K562 (cell line): ENCODE measurements around the gene SIRT7. TPM values are rescaled to one million over a fixed set of nuclear protein-coding genes. Genes with fewer than 3 reads are reported as not detected.

Experiments used
- ATAC-seq: fragments of 200-7000 bp; cut with Tn5 transposase; 3 replicates; pipeline ENCODE4 v1.9.1; 2020; ENCODE audit warnings: moderate library complexity
- BruUV-seq: library from RNA; stranded (reverse); fragments of 400-500 nt; replicated peaks from 2 replicates; lab custom pipeline; 2021; lab: Mats Ljungman, UMichigan
- CTCF ChIA-PET: fragments of 300-600 bp; formaldehyde crosslinking; extraction: SDS; loops from one replicate; lab custom pipeline; 2021; ENCODE audit warnings: low intra/inter-chr PET ratio; lab: Yijun Ruan, JAX
- POLR2A ChIA-PET: fragments of 300-600, 350-650 bp; sonication (Branson Sonifier 250); formaldehyde crosslinking; extraction: SDS; loops from one replicate; lab custom pipeline; 2021; ENCODE audit warnings: antibody characterized with exemption, inconsistent platforms; lab: Yijun Ruan, JAX
- DNase-seq, 4 experiments: peaks; one replicate each; pipeline versions ENCODE4 v3.0.0 to v3.0.0-alpha.2; 2011 to 2018; ENCODE audit warnings: low spot score in 3 of 4, mixed read lengths in 3 of 4; ENCODE audit errors: extremely low read depth in 1 of 4
- FAIRE-seq: peaks from 2 replicates; lab custom pipeline; 2011; peaks lifted over from hg19 to GRCh38; lab: Jason Lieb, UNC
- H2AFZ ChIP-seq: 2 replicates; pipeline ENCODE4 v1.6.0; 2011; ENCODE audit warnings: low read depth, low read length, control low read depth, inconsistent platforms
- H3K27ac ChIP-seq: fragments of 200-600 bp; 3 replicates; pipeline ENCODE4 v1.8.0; 2011; ENCODE audit warnings: low read depth, mild to moderate bottlenecking, control low read depth, inconsistent platforms, low read length, moderate library complexity, mixed read lengths; ENCODE audit errors: extremely low read depth
- H3K27me3 ChIP-seq, 2 experiments: fragments of 300-600 bp in 1 of 2; 2 replicates in 1 of 2; 3 replicates in 1 of 2; pipeline versions ENCODE4 v1.6.0 to v1.8.0; 2011; ENCODE audit warnings: inconsistent platforms in 2 of 2, low read length in 2 of 2, mild to moderate bottlenecking in 1 of 2, mixed read lengths in 1 of 2, moderate library complexity in 1 of 2; ENCODE audit not compliant: control insufficient read depth in 2 of 2, insufficient read depth in 2 of 2
- H3K36me3 ChIP-seq: fragments of 300-600 bp; 3 replicates; pipeline ENCODE4 v1.8.0; 2011; ENCODE audit warnings: mild to moderate bottlenecking, low read length, inconsistent platforms; ENCODE audit not compliant: control insufficient read depth, insufficient read depth
- H3K4me1 ChIP-seq, 2 experiments: fragments of 200-600 bp in 1 of 2; replicated peaks in 1 of 2; 2 replicates in 1 of 2; 3 replicates in 1 of 2; pipeline versions ENCODE4 v1.5.1 to v1.8.0; 2011; ENCODE audit warnings: inconsistent platforms in 2 of 2, low read length in 2 of 2, mild to moderate bottlenecking in 1 of 2, mixed read lengths in 1 of 2, moderate library complexity in 1 of 2; ENCODE audit not compliant: control insufficient read depth in 2 of 2, insufficient read depth in 2 of 2
- H3K4me2 ChIP-seq: 2 replicates; pipeline ENCODE4 v1.6.1; 2011; ENCODE audit warnings: low read length, control low read depth, inconsistent platforms, mixed read lengths; ENCODE audit not compliant: insufficient read depth
- H3K4me3 ChIP-seq: fragments of 200-600 bp; sonication (generic), shearing (Covaris generic); 2 replicates; pipeline ENCODE4 v1.5.1; 2016; ENCODE audit warnings: control low read depth, inconsistent platforms
- H3K79me2 ChIP-seq: fragments of 200-600 bp; 3 replicates; pipeline ENCODE4 v1.8.0; 2011; ENCODE audit warnings: low read length, inconsistent platforms; ENCODE audit not compliant: control insufficient read depth, insufficient read depth
- H3K9ac ChIP-seq, 2 experiments: 2 replicates each; pipeline versions ENCODE4 v1.6.0 to v1.6.1; 2011; ENCODE audit warnings: low read depth in 2 of 2, low read length in 2 of 2, control low read depth in 1 of 2, inconsistent platforms in 1 of 2, mild to moderate bottlenecking in 1 of 2, mixed read lengths in 1 of 2; ENCODE audit not compliant: insufficient read depth in 1 of 2
- H3K9me1 ChIP-seq: one replicate; pipeline ENCODE4 v1.6.0; 2011; ENCODE audit warnings: inconsistent platforms, mild to moderate bottlenecking, low read length, moderate library complexity; ENCODE audit not compliant: control insufficient read depth, insufficient read depth
- H3K9me3 ChIP-seq: replicated peaks from 2 replicates; pipeline ENCODE4 v1.5.1; 2011; ENCODE audit warnings: low read depth, low read length, inconsistent platforms; ENCODE audit not compliant: control insufficient read depth, insufficient read depth
- H4K20me1 ChIP-seq: replicated peaks from 2 replicates; pipeline ENCODE4 v1.6.1; 2011; ENCODE audit warnings: low read length, inconsistent platforms, mixed read lengths; ENCODE audit not compliant: control insufficient read depth, insufficient read depth
- E2F6 ChIP-seq, 2 experiments: IDR thresholded peaks; 2 replicates each; pipeline ENCODE4 v1.6.1; 2011; ENCODE audit warnings: borderline replicate concordance in 1 of 2, control low read depth in 1 of 2, low read depth in 1 of 2, low read length in 1 of 2, mild to moderate bottlenecking in 1 of 2, mixed read lengths in 1 of 2, moderate library complexity in 1 of 2; ENCODE audit not compliant: insufficient read depth in 1 of 2, insufficient read length in 1 of 2, poor library complexity in 1 of 2, severe bottlenecking in 1 of 2; ENCODE audit errors: extremely low read depth in 1 of 2
- HMG20B ChIP-seq: fragments of 250-450 bp; sonication (Bioruptor Pico); IDR thresholded peaks from 2 replicates; pipeline ENCODE4 v1.5.0; 2021; ENCODE audit warnings: mild to moderate bottlenecking
- HSF4 ChIP-seq: fragments of 250-450 bp; sonication (Bioruptor Pico); IDR thresholded peaks from 2 replicates; pipeline ENCODE4 v2.1.2; 2022; ENCODE audit warnings: mild to moderate bottlenecking, moderate library complexity, borderline replicate concordance
- MGA ChIP-seq: fragments of 450-650 bp; IDR thresholded peaks from 2 replicates; pipeline ENCODE4 v1.6.1; 2016; ENCODE audit warnings: mild to moderate bottlenecking, moderate library complexity
- SIN3A ChIP-seq, 2 experiments: fragments of 150-350 bp in 1 of 2; IDR thresholded peaks; 2 replicates each; pipeline ENCODE4 v1.6.1; 2011 to 2016; ENCODE audit warnings: borderline replicate concordance in 2 of 2, low read depth in 2 of 2, low read length in 2 of 2, mild to moderate bottlenecking in 2 of 2, moderate library complexity in 2 of 2; ENCODE audit not compliant: control insufficient read depth in 1 of 2
- SP1 ChIP-seq: sonication (generic); formaldehyde crosslinking; IDR thresholded peaks from 2 replicates; pipeline ENCODE4 v1.8.1; 2022; ENCODE audit warnings: mild to moderate bottlenecking, missing genetic modification reagents
- WGBS: fragments of 100-300 bp; shearing (Covaris generic); methylation state at CpG from one replicate; pipeline ENCODE4 v1.1.6; 2016; ENCODE audit warnings: low coverage, mixed read lengths; ENCODE audit not compliant: insufficient coverage; ENCODE audit errors: missing lambda C conversion rate; 5-methylcytosine and 5-hydroxymethylcytosine counted together
- in situ Hi-C: fragments of 300-500 bp; cut with MboI; formaldehyde crosslinking; loops from 4 replicates; pipeline ENCODE4 v1.15.0; 2018; ENCODE audit warnings: inconsistent platforms, mixed read lengths
- intact Hi-C: fragments of 100-400 bp; cut with micrococcal nuclease; formaldehyde crosslinking; loops from 2 replicates; pipeline ENCODE4 v1.14.2; 2022
- polyA plus RNA-seq, 8 experiments: library from polyadenylated mRNA; depleted of rRNA in 4 of 8; stranded (reverse) in 5 of 8; unstranded in 3 of 8; fragments of >200 nt; fragmentation: Nextera tagmentation in 2 of 8; fragmentation: Illumina TruSeq in 1 of 8; extraction: Ambion mirVana in 2 of 8; extraction: Trizol in 1 of 8; gene quantifications; 2 replicates each; pipeline versions ENCODE4 v1.2.1 to v1.2.3, GENCODE V29; 2011 to 2014; ENCODE audit warnings: inconsistent platforms in 1 of 8, missing spikeins in 1 of 8
- total RNA-seq, 7 experiments: library from RNA; depleted of rRNA in 6 of 7; stranded (reverse); fragments of >200 nt in 6 of 7; fragmentation: Illumina TruSeq in 2 of 7; extraction: Trizol in 2 of 7; gene quantifications; 2 replicates each; pipeline versions ENCODE4 v1.2.1 to v1.2.3, GENCODE V29; 2011 to 2021; ENCODE audit warnings: low replicate concordance in 1 of 7

Gene SIRT7
- total and polyA plus RNA-seq, 9 of the 15 experiments (the other 6 are each of a cell fraction or from before 2014, with no cell fraction given): 1.6 to 54.8 (median 20.3) TPM

- in situ Hi-C loops (no loop called here), intact Hi-C loops (no loop called here)
- Histone ChIP-seq H2AFZ (peak overlapping the region; percentile 86), H3K79me2 (peaks cover 54% of the 10 kb centered on the region), H3K36me3 (peaks cover 13% of the 10 kb centered on the region; the same call in 2 of the 3 replicates), H3K4me1 (peaks cover 48 to 96% of the 10 kb centered on the region in 2 experiments), H3K4me2 (peak overlapping the region; percentile 89), H3K27ac (peak overlapping the region; percentile 70), H3K4me3 (peak overlapping the region; percentile 81), H3K9me3 (no peaks in the 10 kb centered on the region), H4K20me1 (peaks cover 14% of the 10 kb centered on the region), H3K9me1 (peaks cover 9% of the 10 kb centered on the region), H3K27me3 (no peaks in the 10 kb centered on the region), H3K9ac (peak overlapping the region; percentile 76 to 95)
- CTCF ChIA-PET: interaction anchor here (0.6 kb wide), 1 partner anchor 109 kb away, joined by 3 read pairs; the partner anchor contains the start of gene DCXR
- no peak for FAIRE-seq
- WGBS: 28% methylated on average over 36 of the region's 44 CpGs
- ATAC-seq: peak; percentile 0; the same call in 1 of the 3 replicates
- TSS peak; percentile 48 for BruUV-seq
- no peak for DNase-seq
- POLR2A ChIA-PET: interaction anchor here (0.6 to 3.8 kb wide), 11 partner anchors 8 to 719 kb away, joined by 3 to 21 read pairs (median 3); partner anchors contain the start of gene PYCR1
- no peak for TF ChIP-seq HMG20B (CRISPR knock-in tag)
- 0 out of 2 replicates have a peak, but pooled peaks have one; percentile 3 for TF ChIP-seq SP1
- no peak for TF ChIP-seq HSF4 (CRISPR knock-in tag)
- 0 out of 4 replicates have a peak, but pooled peaks of 1 of the 2 experiments have one; percentile 2 for TF ChIP-seq SIN3A (IDR thresholded peaks at IDR 0.05; ENCODE audit: borderline replicate concordance in 2 of 2, control insufficient read depth in 1 of 2, low read depth in 2 of 2, low read length in 2 of 2)
- peak; percentile 53; the same call in 1 of the 2 replicates for TF ChIP-seq MGA
- peak in 1 of 2 experiments; percentile 7 for TF ChIP-seq E2F6 (IDR thresholded peaks at IDR 0.05; ENCODE audit: borderline replicate concordance in 1 of 2, extremely low read depth in 1 of 2, insufficient read depth in 1 of 2, insufficient read length in 1 of 2, low read depth in 1 of 2, low read length in 1 of 2, poor library complexity in 1 of 2, severe bottlenecking in 1 of 2)
Observed at GRCh38 chr17:81928544-81929252, 10.7 kb upstream of the SIRT7 start.
